HG03039 (cell line): Measurements from ENCODE around the gene TAS2R41.
"Not testable (repeated sequence)": the region's sequence is repeated elsewhere in the genome, so short reads cannot be mapped to it uniquely, and the experiment has no call there.

Experiments used
- ATAC-seq: cut with Tn5 transposase; IDR thresholded peaks from one replicate; pipeline ENCODE4 v1.9.1; 2021; ENCODE audit warnings: mild to moderate bottlenecking, moderate library complexity; ENCODE audit not compliant: unreplicated experiment

The TAS2R41 gene

DNA sequence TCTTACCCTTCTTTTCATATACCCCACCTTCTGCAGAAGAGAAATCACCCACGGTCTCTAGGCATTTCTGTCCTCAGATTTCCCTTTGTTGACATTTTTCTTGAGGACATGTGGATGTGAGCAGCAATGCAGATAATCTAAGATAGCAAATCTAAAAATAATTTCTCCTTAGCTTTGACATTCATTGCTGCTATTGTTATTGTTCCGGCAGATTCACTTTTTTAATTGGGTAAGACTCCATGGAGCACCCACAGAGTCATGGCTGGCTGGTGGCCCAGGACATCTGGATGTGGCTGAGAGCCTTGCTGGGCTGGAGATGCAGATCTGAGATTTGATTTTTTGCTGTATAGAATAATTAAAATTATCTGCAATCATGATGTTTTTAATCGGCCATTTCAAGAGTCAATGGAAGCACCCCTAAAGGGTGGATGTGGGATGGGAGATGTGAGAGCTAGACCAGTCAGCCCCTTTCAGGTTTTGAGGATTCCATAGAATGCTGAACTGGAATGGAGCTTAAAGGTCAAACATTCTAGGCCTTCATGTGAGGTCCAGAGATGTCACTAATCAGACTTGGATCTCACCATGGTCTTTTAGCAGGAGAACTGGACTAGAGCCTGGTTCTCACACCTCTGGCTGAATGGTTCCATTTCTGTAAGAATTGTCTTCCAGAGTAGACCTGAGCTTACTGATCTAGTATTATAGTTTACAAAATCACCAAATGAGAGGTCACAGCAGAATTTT is 37.5 kb downstream of the TAS2R41 start:
- no peak for ATAC-seq

GRCh38 chr7:143516981-143517380 is 39.3 kb downstream of the TAS2R41 start:
- ATAC-seq: no peak

DNA sequence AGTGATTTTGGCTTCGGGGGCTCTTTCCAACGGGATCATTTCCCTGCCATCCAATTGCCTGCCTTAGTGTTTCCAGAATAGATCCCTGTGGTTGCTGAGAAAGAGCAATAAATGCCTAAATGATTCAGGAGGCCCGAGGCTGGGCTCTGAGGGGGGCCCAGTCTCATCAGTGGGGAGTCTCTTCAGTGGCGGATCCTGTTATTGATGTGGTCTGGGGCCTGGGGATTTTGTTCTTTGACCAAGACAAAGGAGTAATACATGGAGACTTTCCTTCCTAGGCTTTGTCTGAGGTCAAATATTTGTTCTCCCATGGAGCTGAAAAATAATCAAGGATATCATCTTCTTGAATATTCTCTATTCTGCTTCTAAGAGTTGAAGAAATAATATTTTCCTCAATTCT is 40.8 kb downstream of the TAS2R41 start:
- no peak for ATAC-seq

DNA sequence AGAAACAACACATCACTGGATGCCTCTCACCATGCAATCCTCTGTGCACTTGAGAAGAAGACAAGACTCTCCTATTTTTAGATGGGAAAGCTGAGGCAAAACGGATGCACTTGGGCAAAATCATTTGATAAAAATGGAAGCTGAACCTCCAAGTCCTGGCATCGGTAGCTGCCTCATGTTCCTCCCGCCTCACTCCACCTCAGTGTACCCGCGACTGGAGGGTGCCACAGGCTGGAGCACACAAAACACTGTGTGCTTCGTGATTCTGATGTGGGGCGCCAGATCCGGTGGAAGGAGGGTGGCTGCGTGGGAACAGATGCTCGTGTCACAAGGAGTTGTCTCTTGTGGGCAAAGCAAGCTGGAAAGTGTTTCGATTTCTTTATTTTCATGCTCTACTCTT is 41.3 kb downstream of the TAS2R41 start:
- ATAC-seq: no peak

DNA sequence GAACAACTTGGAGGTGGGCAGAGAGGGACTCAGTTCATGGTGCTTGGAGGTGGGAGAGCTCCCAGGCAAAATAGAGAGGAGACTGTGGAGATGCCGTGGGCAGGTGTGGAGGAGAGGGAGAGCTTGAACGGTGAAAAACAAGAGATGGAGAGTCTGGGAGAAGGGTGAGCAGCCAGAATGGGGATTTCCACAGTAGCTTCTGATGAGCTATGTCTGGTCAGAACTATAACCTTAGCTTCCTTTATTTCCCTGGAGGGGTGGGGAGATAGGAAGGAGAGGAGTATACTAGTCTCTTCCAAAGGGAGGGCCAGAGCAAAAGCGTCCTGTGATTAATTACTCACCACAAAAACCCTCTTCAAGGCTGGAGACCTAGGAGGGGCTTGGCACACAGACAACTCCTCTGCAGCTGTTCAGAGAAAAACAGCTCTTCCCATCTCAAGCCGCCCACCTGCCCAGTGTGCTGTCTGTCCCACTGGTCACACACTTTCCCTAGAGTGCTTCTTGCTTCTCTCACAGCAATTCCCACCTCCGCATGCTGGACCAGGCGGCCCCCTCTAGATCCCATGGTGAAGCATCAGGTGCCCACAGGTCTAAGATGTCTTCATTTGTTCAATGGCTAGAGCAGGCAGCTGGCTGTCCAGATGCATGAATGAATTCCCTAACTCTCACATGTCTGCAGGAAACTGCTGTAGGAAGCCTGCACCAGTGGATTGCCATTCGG is 41.9 kb downstream of the TAS2R41 start:
- ATAC-seq: no peak

GRCh38 chr7:143522309-143522916 is 44.7 kb downstream of the TAS2R41 start:
- ATAC-seq: not testable (repeated sequence)
